Activated gamma-delta T cell treated with anti-CD3 and anti-CD28 coated beads, Interleukin-2, amount 50 U/mL, for 16 hours (primary cell): Measurements from ENCODE around the gene MKRN2.
"Not testable (repeated sequence)": the region's sequence is repeated elsewhere in the genome, so short reads cannot be mapped to it uniquely, and the experiment has no call there.

Experiments used
- DNase-seq: peaks from one replicate; pipeline ENCODE4 v3.0.0-alpha.2; 2020; ENCODE audit warnings: low read depth

Gene MKRN2, protein sequence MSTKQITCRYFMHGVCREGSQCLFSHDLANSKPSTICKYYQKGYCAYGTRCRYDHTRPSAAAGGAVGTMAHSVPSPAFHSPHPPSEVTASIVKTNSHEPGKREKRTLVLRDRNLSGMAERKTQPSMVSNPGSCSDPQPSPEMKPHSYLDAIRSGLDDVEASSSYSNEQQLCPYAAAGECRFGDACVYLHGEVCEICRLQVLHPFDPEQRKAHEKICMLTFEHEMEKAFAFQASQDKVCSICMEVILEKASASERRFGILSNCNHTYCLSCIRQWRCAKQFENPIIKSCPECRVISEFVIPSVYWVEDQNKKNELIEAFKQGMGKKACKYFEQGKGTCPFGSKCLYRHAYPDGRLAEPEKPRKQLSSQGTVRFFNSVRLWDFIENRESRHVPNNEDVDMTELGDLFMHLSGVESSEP

DNA sequence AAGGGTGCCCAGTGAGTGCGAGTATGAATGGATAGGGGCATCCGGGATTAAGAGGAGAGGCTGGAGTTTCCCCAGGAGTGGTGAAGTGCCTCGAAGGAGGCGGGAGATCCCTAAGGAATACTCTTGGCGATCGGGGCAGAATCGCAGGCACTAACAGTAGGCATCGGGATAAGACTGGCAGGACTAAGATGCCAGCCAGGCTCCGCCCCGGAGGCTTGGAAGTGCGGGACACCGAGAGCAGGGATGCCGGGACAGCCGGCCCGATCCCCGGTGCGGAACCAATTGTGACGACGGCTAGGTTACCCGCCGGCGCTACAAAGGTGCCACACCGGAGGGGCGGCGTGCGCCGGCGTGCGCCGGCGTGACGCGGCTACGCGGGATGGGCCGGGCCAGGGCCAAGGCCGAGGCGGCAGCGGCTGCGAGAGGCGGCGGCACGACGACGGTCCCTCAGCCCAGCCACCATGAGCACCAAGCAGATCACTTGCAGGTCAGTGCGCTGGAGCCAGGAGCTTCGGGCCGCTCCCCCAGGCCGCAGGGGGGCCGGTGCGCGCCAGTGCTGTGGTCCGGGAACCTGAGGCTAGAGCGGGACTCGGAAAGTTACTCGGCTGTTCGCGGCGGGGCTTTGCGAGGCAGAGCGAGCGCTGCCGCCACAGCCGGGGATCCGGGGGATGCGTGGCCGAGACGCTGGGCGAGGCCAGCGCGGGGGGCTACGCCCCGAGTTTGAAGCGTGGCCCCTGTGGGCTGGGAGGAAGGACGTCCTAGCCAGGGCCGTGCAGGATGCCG is at the start of gene MKRN2:
Gene MKRN2, plus strand, starts transcription at position 398 of the 783 bp plus-strand sequence. Its CDS starts 64 bp downstream, at position 462.
- DNase-seq: peak; percentile 73

DNA sequence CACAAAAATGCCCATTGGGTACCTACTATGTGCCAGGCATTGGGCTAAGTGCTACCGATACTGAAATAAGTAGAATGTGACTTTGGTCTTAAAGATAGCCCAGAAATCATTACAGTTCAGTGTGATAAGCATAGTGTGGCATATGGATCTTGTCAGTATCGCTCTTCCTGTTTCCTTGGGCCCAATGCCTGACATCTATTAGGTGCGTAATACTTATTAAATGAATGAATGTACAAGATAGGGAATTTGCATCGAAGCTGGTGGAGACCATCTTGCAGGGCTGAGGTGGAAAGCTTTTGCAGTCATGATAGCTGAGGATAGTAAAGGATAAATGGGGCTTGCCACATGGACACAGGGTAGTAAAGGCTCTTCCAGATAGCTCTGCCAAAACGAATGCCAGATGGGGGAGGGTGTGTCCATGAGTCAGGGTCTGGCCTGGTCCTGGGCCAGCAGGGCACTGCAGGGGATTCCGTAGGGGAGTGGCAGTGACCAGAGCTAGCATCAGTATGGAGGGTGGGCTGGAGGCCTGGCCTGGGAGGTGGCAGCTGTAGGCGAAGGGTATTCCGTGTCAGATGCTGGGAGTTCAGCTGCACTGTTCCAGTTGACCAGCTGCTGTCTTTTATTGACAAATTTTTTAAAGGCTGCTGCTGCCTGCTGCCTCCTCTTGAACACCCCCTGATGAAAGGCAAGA is 49.2 kb upstream of the MKRN2 start:
- DNase-seq: no peak

DNA sequence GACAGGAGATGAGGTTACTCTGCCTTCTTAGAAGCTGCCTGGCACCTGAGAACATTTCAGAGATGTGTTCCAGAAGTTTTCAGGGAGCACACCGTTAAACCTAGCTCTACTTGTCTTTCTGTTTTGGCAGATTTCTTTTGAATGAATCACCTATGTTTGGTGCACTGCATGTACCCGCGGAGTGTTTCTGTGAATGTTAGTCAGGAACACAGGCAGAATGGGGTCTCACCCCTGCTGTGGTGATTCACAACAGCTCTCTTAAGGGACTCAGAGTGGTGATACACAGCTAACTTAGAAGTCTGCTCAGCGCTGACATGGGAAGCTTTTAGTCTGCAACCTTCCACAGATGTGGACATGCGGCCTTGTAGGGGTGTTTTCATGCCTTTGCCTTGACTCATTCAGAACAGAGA is 48.6 kb upstream of the MKRN2 start:
- no peak for DNase-seq

DNA sequence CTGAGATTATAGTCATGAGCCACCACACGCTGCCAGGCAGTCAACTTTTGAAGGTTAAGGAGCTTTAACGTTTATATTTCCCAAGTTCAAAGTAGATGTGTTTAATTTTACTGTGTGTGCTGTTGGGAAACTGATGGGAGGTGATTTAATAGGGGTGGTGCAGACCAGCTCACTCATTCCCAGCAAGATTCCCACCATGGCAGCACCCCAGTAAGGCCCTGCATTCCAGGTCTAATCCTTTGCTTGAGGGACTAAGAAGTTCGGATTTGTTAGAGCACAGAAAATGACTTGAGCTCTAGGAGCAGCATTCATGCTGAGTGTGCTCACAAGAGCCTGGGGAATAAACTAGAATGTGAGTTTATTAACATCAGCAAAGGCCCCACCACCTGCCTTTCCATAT is 47.4 kb upstream of the MKRN2 start:
- DNase-seq: no peak

DNA sequence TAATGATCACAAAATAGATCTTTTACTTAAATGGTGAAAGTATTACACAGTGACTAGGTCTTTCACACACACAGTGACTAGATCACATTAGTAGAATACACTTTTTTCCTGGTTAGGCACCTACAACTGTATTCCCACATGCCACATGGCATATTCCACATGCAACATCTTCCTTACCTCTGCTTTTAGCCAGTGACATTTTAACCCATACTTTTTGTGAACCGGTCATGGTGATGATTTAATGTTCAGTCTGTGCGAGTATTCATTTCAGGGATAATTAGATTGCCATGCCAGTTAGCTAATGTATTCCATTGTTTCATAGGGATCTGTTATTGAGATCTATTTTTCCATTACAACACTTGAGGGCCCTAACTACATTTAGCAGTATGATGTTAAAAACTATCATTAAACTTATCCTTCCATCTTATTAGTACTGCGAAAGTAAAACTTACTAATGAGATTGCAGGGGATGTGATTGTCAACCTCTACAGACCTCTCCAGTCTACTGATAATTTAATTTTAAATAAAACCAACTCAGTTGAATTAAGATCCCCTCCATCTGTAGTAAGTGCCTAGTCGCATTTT is 44.3 kb upstream of the MKRN2 start:
- DNase-seq: no peak

DNA sequence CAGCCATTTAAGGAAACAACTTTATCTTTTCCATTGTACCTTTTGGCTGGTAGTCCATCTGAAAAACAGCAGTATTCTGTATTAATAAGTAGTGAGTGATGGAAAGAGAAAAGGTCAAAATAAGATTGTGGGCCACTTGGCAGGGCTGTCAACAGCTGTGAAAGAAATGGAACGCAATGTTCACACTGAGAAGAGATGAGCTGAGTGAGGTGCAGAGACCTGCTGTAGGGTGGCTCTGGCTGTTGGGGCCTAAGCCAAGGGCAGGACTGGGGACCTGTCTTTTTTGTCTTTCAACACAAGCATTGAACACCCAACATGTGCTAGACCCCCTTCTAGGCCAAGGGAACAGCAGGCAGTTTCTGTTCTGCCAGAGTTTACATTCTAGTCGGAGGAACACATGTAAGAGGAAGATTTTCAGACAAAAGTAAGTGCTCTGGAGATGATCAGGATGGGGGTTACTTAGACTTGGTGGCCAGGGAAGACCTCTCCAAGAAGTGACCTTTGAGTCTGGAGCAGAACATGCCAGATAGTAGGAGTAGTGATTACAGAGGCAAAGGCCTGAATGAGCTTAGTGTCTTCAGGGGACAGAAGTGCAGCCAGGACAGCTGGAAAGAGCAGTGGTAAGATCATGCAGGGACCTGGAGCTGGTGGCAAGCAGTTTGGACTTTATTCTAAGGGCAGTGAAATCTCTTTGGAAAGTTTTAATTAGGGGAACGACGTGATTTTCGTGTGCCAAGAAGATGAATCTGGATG is 43.0 kb upstream of the MKRN2 start:
- no peak for DNase-seq

DNA sequence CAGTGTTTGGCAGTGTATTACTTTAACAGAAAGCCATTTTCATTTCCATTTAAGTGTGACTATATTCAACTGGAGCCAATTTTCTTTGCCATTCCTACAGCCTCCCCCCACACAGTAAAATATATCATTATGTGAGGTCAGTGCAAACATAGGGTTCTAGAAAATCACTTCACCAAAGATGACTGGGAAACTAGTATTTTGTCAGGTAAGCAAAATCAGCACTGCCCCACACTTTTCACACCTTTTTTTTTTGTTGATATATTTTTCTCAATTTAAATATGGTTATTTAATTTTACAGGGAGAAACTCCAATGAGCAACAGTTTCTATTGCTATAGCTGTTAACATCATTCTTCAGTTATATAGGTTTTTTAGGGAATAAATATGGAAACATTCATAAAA is 41.3 kb upstream of the MKRN2 start:
- no peak for DNase-seq

DNA sequence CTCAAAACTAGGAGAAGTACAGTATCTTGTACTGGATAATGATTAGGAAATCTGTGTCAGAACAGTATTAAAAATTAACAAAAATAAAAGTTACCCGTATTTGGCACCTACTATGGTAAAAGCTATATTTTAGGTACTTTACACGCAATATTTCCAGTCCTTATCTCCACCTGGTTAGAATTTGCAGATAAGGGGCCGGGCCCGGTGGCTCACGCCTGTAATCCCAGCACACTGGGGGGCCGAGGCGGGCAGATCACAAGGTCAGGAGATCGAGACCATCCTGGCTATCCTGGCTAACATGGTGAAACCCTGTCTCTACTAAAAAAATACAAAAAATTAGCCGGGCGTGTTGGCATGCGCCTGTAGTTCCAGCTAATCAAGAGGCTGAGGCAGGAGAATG is 40.0 kb upstream of the MKRN2 start:
- DNase-seq: no peak

DNA sequence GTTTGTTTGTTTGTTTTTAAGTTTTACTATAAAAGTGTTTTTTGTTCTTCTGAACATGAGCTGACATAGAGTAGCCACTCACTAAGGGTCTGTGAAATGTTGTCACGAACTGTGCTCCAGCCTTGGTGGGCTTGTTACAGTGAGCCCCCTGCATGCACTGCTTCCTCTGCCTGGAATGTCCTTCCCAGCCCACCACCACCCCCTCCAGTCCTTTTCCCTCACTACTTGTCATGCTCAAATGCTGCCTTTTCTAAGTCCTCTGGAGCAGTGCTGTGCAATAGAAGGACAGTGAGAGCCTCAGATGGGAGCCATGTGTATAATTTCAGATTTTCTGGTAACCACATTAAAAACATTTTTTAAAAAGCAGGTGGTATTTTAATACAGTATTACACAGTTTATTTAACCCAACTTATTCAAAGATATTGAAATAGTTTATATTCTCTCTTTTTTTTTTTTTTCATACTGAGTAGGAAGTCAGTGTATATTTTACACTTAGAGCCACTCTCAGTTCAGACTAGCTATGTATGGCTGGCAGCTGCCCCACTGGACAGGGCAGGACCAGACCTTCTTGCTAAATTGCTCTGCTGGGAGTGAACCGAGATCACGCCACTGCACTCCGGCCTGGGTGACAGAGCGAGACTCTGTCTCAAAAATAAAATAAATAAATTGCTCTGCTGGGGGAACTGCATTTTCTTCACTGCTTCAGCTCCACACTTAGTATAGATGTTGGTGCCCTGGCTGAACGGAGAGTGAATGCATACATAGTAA is 38.4 kb upstream of the MKRN2 start:
- DNase-seq: no peak

DNA sequence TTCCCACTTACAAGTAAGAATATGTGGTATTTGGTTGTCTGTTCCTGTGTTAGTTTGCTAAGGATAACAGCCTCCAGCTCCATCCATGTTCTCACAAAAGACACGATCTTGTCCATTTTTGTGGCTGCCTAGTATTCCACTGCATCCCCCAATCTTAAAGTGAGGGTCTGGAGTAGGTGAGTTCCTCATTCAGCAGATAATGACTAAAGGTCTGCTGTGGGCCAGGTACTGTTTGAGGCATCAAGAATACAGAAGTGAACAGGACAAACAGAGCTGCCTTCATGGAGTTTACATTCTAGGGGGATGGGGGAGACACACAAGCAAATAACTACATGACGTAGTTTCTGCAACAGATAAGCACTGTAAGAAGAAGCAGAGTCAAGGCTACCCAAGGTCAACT is 35.9 kb upstream of the MKRN2 start:
- no peak for DNase-seq

DNA sequence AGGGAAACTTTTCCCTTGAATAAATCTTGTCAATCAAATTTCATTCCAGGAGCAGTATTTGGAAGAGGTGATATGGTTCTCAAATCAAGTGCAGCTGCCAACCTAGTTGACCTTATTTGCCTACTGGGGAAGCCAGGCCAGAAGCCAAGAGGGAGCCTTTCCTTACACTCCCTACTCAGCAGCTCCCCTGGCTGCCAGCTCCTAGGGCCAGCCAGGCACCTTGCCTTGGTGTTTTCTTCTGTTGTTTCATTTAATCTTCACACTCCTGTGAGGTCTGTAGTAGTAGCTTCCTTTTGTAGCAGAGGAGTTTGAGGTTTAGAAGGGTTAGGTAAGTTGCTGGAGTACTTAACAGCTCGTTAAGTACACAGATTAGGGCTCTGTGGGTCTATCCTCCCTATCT is 34.2 kb upstream of the MKRN2 start:
- no peak for DNase-seq

DNA sequence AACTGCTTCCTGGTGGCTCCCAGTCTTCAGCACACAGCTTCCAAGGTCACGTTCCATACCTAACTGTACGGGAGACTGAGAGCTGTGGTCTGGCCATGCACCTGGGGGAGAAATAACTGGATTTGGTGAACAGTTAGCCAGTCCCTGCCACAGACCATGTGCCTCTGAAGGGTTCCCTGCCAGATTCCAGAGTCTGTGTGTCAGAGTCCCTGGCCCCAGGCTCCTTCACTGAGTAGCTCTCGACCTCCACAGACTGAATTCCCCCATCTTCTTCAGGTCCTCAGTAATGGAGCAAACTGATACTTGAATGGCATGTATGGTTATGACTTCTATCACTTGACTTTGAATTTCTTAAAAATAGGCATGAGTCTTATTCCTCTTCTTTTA is 29.1 kb upstream of the MKRN2 start:
- no peak for DNase-seq

DNA sequence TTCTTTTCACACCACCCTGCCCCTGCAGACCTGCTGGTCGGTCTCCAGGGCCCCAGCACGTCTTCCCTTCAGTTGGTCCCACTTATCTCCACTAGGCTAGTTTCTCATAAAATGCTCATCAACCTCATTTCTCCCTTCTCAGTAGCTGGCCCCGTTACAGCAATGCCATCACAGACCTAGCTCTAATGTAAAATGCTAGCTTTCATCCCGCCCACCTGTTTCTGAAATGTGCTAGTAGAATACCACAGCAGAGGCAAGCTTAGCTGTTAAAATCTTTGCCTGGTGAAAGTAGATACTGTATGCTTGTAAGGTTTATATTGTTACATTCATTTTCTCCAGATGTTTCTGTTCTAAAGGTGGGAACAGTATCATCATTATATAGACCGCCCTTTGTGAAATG is 24.7 kb upstream of the MKRN2 start:
- DNase-seq: no peak

DNA sequence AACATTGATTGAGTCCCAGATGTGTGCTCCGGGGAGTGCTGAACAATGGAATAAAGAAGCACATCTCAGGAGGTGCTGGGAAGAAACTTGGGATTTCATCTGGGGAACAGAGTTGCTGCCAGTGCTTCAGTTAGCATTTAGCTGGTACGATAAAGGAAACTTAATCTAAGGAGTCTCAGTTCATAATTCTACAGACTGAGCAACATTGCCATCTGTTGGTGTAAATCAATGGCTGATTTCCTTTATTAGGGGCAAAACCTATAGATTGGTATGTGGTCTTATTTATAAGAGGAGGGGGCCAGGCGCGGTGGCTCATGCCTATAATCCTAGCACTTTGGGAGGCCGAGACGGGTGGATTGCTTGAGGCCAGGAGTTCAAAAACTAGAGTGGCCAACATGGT is 20.5 kb upstream of the MKRN2 start:
- DNase-seq: no peak

DNA sequence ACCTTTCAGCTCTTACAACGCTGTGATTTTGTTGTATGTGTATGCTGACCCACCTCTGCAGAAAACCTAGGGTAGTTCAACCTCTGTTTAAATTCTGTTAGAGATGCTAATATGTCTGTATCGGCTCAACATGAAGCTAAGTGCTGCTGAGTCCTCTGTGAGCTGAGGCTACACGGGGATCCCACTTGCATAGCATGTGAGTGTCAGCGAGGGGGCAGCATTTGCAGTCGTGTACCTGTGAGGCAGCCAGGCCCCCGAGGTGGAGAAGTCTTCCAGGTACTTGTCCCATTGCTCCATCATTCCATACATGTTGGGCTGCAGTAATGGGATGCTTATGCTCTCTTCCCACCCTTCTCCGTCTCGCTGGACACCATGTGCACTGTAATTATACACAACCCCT is 15.3 kb upstream of the MKRN2 start:
- no peak for DNase-seq

DNA sequence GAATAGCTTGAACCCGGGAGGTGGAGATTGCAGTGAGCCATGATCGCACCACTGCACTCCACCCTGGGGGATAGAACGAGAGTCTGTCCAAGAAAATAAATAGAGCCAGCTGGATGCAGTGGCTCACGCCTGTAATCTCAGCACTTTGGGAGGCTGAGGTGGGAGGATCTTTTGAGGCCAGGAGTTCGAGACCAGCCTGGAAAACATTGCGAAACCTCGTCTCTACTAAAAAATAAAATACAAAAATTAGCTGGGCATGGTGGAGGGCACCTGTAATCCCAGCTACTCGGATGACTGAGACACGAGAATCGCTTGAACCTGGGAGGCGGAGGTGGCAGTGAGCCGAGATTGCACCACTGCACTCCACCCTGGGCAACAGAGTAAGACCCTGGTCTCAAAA is 13.4 kb upstream of the MKRN2 start:
- DNase-seq: not testable (repeated sequence)

DNA sequence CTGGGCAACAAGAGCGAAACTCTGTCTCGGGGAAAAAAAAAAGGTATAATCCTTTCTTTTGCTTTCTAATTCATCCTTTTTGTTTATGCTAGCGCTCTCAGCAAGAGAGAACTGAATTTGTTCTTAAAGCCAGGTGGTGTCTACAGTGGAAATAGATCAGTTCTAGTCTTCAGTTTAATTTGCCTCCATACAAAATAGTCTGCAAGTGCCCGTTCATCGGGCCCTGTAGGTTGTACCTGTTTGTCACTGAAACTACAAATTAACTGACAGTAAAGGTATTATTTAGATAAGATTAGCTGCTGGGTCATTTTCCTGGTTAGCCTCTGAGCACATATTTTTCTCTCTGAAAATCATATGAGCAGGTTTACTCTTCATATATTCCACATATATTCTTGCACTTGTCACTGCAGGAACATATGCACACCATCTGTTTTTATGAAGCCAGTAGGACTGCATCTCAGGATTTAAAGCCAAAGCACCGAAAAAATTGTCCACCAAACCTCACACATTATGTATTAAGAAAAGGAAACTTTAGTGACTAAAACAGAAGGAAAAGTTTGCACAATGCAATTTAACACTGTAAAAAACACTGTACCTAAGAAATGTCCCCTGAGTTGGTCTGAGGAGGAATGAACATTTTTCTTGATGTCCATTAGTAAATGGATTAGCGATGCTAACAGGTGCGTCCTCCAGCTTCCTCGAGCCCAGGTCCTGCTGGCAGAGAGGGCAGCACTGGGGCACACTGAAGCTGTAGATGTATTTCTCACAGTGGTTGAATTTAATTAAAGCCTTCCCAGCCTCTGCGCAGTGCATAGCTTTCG is 12.0 kb upstream of the MKRN2 start:
- no peak for DNase-seq

DNA sequence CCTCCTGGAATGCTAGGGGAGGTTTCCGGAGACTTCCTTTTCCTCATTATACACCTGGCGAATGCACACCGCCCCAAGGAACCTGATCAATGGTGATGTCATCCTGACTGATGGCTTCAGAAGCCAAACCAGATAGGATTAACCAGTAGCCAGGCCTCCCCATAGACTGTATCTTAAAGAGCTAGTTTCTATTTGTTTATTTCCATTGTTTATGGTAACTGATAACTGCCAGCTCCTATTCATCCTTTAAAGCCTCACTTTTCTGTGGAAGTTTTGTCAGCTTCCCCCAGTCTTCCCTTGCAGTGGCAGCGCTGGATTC is 11.5 kb upstream of the MKRN2 start, which contains the start of gene MKRN2OS:
Gene MKRN2OS, minus strand, starts transcription at position 27 of the 319 bp plus-strand sequence. CDS start 35 bp downstream, outside the sequence.
- no peak for DNase-seq

DNA sequence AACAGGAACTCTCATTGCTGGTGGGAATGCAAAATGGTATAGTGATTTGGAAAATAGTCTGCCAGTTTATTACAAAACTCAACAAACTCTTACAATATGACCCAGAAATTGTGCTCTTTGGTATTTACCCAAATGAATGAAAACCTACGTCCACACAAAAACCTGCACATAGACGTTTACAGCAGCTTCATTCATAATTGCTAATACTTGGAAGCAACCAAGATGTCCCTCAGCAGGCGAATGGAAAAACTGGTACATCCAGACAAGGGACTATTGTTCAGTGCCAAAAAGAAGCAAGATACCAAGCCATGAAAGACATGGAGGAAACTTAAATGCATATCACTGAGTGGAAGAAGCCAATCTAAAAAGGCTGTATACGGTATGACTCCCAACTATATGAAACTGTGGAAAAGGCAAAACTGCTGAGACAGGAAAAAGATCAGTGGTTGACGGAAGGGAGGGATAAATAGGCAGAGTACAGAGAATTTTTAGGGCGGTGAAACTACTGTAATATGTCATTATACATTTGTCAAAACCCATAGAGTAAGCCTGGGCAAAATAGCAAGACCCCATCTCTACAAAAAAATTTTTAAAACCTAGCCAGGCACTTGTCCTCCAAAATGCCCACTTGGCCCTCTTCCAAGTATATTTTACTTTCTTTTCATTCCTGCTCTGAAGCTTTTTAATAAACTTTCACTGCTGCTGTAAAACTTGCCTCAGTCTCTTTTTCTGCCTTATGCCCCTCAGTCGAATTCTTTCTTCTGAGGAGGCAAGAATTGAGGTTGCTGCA is 6.7 kb upstream of the MKRN2 start:
- no peak for DNase-seq
